PC-3 (cell line): ENCODE data around the gene GLRB. TPM values are rescaled to one million over a fixed set of nuclear protein-coding genes. Genes with fewer than 3 reads are reported as not detected.

ENCODE experiments used
- ATAC-seq: fragments of 200-7000 bp; cut with Tn5 transposase; 2 replicates; pipeline ENCODE4 v1.9.1; 2020; ENCODE audit warnings: mild to moderate bottlenecking, moderate library complexity
- BruUV-seq: library from RNA; stranded (reverse); fragments of 400-500 nt; replicated peaks from 2 replicates; lab custom pipeline; 2021; lab: Mats Ljungman, UMichigan
- CTCF ChIA-PET: fragments of 300-600 bp; sonication (Branson Sonifier 250); formaldehyde crosslinking; loops from one replicate; lab custom pipeline; 2022; ENCODE audit warnings: antibody characterized with exemption; lab: Charles Lee
- POLR2A ChIA-PET: fragments of 300-600 bp; sonication (Branson Sonifier 250); formaldehyde crosslinking; loops from one replicate; lab custom pipeline; 2022; ENCODE audit warnings: antibody characterized with exemption; ENCODE audit not compliant: unreplicated experiment; lab: Charles Lee
- DNase-seq: peaks from one replicate; pipeline ENCODE4 v3.0.0-alpha.2; 2015
- H2AFZ ChIP-seq: fragments of 300-600 bp; sonication (generic); 2 replicates; pipeline ENCODE4 v1.6.0; 2016; ENCODE audit warnings: antibody characterized with exemption, low read length
- H3F3A ChIP-seq: fragments of 300-600 bp; sonication (generic); one replicate; pipeline ENCODE4 v1.6.0; 2017; ENCODE audit warnings: antibody characterized with exemption, low read length, control low read depth, mild to moderate bottlenecking; ENCODE audit not compliant: unreplicated experiment
- H3K27ac ChIP-seq: fragments of 300-600 bp; sonication (generic); 2 replicates; pipeline ENCODE4 v1.5.1; 2016; ENCODE audit warnings: mild to moderate bottlenecking, low read length
- H3K27me3 ChIP-seq: fragments of 300-600 bp; sonication (generic); 2 replicates; pipeline ENCODE4 v1.6.1; 2016; ENCODE audit warnings: low read length, mixed read lengths
- H3K36me3 ChIP-seq: fragments of 300-600 bp; sonication (generic); 2 replicates; pipeline ENCODE4 v1.6.1; 2016; ENCODE audit warnings: low read depth, mixed run types, low read length, mixed read lengths
- H3K4me1 ChIP-seq: fragments of 300-600 bp; sonication (generic); 2 replicates; pipeline ENCODE4 v1.5.1; 2016; ENCODE audit warnings: low read length; ENCODE audit not compliant: insufficient read depth
- H3K4me2 ChIP-seq: fragments of 300-600 bp; sonication (generic); 2 replicates; pipeline ENCODE4 v1.6.0; 2016; ENCODE audit warnings: low read length
- H3K4me3 ChIP-seq: fragments of 300-600 bp; sonication (generic); 2 replicates; pipeline ENCODE4 v1.5.1; 2016; ENCODE audit warnings: mild to moderate bottlenecking, low read length, mixed read lengths
- H3K79me2 ChIP-seq: fragments of 300-600 bp; sonication (generic); 2 replicates; pipeline ENCODE4 v1.6.1; 2017; ENCODE audit warnings: low read length, mixed read lengths
- H3K9ac ChIP-seq: fragments of 300-600 bp; sonication (generic); 2 replicates; pipeline ENCODE4 v1.6.0; 2016; ENCODE audit warnings: mild to moderate bottlenecking, low read length
- H3K9me2 ChIP-seq: fragments of 300-600 bp; sonication (generic); replicated peaks from 2 replicates; pipeline ENCODE4 v1.6.1; 2016; ENCODE audit warnings: mixed run types, low read length, mixed read lengths
- H3K9me3 ChIP-seq: fragments of 300-600 bp; sonication (generic); 2 replicates; pipeline ENCODE4 v1.6.1; 2016; ENCODE audit warnings: low read length, mixed read lengths
- H4K20me1 ChIP-seq: fragments of 300-600 bp; sonication (generic); 2 replicates; pipeline ENCODE4 v1.6.1; 2016; ENCODE audit warnings: low read length, mixed read lengths
- EZH2 ChIP-seq: fragments of 300-600 bp; sonication (generic); IDR thresholded peaks from one replicate; pipeline ENCODE4 v1.6.1; 2017; ENCODE audit warnings: antibody characterized with exemption, mild to moderate bottlenecking, low read length; ENCODE audit not compliant: unreplicated experiment
- EZH2phosphoT487 ChIP-seq: fragments of 300-600 bp; sonication (generic); IDR thresholded peaks from 2 replicates; pipeline ENCODE4 v1.6.1; 2018; ENCODE audit warnings: mild to moderate bottlenecking, antibody characterized with exemption, low read length, borderline replicate concordance
- intact Hi-C: fragments of 100-400 bp; cut with micrococcal nuclease; formaldehyde crosslinking; loops from 2 replicates; pipeline ENCODE4 v1.9.0; 2023
- total RNA-seq: library from RNA; depleted of rRNA; stranded (reverse); fragments of >200 nt; gene quantifications from 2 replicates; pipeline ENCODE4 v1.2.3, GENCODE V29; 2014
- TF ChIP-seq, protein P1 (sequence below): fragments of 300-600 bp; sonication (generic); conservative IDR thresholded peaks from 2 replicates; pipeline ENCODE4 v1.5.1; 2017; ENCODE audit warnings: antibody characterized with exemption, low read depth, mild to moderate bottlenecking, low read length

Gene GLRB
- total RNA-seq, 1 experiment from 2014 or later, result 4.1 TPM

- no peak for DNase-seq
- Histone ChIP-seq H3K4me2 (no peak overlapping the region), H2AFZ (no peak overlapping the region), H3K4me3 (no peak overlapping the region), H3K27me3 (no peaks in the 10 kb centered on the region), H3K9ac (no peak overlapping the region), H4K20me1 (no peaks in the 10 kb centered on the region), H3K9me2 (no peaks in the 10 kb centered on the region), H3K27ac (no peak overlapping the region), H3F3A (no peaks in the 10 kb centered on the region), H3K9me3 (no peaks in the 10 kb centered on the region), H3K79me2 (no peaks in the 10 kb centered on the region), H3K4me1 (no peaks in the 10 kb centered on the region), H3K36me3 (no peaks in the 10 kb centered on the region)
- ChIA-PET CTCF (no interaction called here), POLR2A (no interaction called here)
- no TSS peak for BruUV-seq
- no peak for ATAC-seq
- TF ChIP-seq EZH2, result no peak
- TF ChIP-seq, protein P1, sequence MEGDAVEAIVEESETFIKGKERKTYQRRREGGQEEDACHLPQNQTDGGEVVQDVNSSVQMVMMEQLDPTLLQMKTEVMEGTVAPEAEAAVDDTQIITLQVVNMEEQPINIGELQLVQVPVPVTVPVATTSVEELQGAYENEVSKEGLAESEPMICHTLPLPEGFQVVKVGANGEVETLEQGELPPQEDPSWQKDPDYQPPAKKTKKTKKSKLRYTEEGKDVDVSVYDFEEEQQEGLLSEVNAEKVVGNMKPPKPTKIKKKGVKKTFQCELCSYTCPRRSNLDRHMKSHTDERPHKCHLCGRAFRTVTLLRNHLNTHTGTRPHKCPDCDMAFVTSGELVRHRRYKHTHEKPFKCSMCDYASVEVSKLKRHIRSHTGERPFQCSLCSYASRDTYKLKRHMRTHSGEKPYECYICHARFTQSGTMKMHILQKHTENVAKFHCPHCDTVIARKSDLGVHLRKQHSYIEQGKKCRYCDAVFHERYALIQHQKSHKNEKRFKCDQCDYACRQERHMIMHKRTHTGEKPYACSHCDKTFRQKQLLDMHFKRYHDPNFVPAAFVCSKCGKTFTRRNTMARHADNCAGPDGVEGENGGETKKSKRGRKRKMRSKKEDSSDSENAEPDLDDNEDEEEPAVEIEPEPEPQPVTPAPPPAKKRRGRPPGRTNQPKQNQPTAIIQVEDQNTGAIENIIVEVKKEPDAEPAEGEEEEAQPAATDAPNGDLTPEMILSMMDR, result no peak
- TF ChIP-seq EZH2phosphoT487, result no peak
- intact Hi-C loops, result no loop called here
Observed at GRCh38 chr4:157196046-157196445, 120.1 kb downstream of the GLRB start.

- H3F3A ChIP-seq, result no peaks in the 10 kb centered on the region
- no peak overlapping the region for H3K9ac ChIP-seq
- POLR2A ChIA-PET, result no interaction called here
- no peaks in the 10 kb centered on the region for H3K9me2 ChIP-seq
- H4K20me1 ChIP-seq, result no peaks in the 10 kb centered on the region
- CTCF ChIA-PET, result no interaction called here
- no peak overlapping the region for H3K4me2 ChIP-seq
- intact Hi-C loops, result no loop called here
- H3K4me1 ChIP-seq, result no peaks in the 10 kb centered on the region
- no peak overlapping the region for H3K4me3 ChIP-seq
- H3K79me2 ChIP-seq, result no peaks in the 10 kb centered on the region
- no TSS peak for BruUV-seq
- H3K27me3 ChIP-seq, result no peaks in the 10 kb centered on the region
- no peak overlapping the region for H3K27ac ChIP-seq
- H2AFZ ChIP-seq, result no peak overlapping the region
- TF ChIP-seq, protein P1, result peak; percentile 66
- no peak for TF ChIP-seq EZH2phosphoT487
- no peak for ATAC-seq
- H3K9me3 ChIP-seq, result no peaks in the 10 kb centered on the region
- H3K36me3 ChIP-seq, result no peaks in the 10 kb centered on the region
- DNase-seq, result peak; percentile 44
Observed at GRCh38 chr4:157204634-157205244, 128.8 kb downstream of the GLRB start.

GRCh38 chr4:157217708-157218107 is 141.8 kb downstream of the GLRB start:
- H3K36me3 ChIP-seq, result no peaks in the 10 kb centered on the region
- no peaks in the 10 kb centered on the region for H3K9me2 ChIP-seq
- H3K4me2 ChIP-seq, result no peak overlapping the region
- no peaks in the 10 kb centered on the region for H3K9me3 ChIP-seq
- 0 out of 2 replicates have a peak, but pooled peaks cover 10% of the 10 kb centered on the region for H3K27me3 ChIP-seq
- no peaks in the 10 kb centered on the region for H4K20me1 ChIP-seq
- no TSS peak for BruUV-seq
- TF ChIP-seq, protein P1, result peak; percentile 71
- no peak for TF ChIP-seq EZH2phosphoT487
- H3K4me3 ChIP-seq, result no peak overlapping the region
- no peak overlapping the region for H2AFZ ChIP-seq
- no peak overlapping the region for H3K27ac ChIP-seq
- H3K9ac ChIP-seq, result no peak overlapping the region
- intact Hi-C loops, result loop anchor here (1.0 to 10.0 kb wide), 2 partner anchors 761 to 957 kb away; partner anchors contain the start of gene GASK1B
- no peaks in the 10 kb centered on the region for H3K79me2 ChIP-seq
- H3F3A ChIP-seq, result no peaks in the 10 kb centered on the region
- 0 out of 2 replicates have a peak, but pooled peaks have one; percentile 42 for ATAC-seq
- POLR2A ChIA-PET, result no interaction called here
- no peaks in the 10 kb centered on the region for H3K4me1 ChIP-seq
- CTCF ChIA-PET, result no interaction called here
- DNase-seq, result peak; percentile 64
